LNCaP clone FGC (cell line): ENCODE data around the gene ANAPC15.
A peak's percentile ranks its signal among the peaks of the same experiment; 100 is the strongest.

ENCODE experiments used
- DNase-seq: peaks from one replicate; pipeline ENCODE4 v3.0.0-alpha.2; 2011; ENCODE audit warnings: low read depth
- H3K4me3 ChIP-seq: 2 replicates; pipeline ENCODE4 v1.5.1; 2011; ENCODE audit warnings: mild to moderate bottlenecking, low read depth, low read length, control low read depth
- TF ChIP-seq, protein P1 (sequence below): IDR thresholded peaks from 2 replicates; pipeline ENCODE4 v1.5.1; 2012; ENCODE audit warnings: mild to moderate bottlenecking; ENCODE audit not compliant: control insufficient read depth, insufficient read depth; ENCODE audit errors: extremely low read depth

The ANAPC15 gene

DNA sequence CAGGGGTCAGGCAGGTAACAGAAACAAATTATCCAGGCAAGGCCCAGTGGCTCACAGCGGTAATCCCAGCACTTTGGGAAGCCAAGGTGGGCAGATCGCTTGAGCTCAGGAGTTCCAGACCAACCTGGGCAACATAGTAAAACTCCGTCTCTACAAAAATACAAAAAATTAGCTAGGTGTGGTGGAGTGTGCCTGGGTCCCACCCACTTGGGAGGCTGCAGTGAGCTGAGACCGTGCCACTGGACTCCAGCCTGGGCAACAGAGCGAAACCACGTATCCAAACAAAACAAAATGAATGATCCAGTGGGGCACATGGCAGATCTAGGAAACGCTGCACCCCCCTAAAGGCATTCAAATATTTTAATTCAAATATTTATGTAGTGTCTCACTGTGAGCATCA is 42.0 kb downstream of the ANAPC15 start:
- TF ChIP-seq, protein P1, sequence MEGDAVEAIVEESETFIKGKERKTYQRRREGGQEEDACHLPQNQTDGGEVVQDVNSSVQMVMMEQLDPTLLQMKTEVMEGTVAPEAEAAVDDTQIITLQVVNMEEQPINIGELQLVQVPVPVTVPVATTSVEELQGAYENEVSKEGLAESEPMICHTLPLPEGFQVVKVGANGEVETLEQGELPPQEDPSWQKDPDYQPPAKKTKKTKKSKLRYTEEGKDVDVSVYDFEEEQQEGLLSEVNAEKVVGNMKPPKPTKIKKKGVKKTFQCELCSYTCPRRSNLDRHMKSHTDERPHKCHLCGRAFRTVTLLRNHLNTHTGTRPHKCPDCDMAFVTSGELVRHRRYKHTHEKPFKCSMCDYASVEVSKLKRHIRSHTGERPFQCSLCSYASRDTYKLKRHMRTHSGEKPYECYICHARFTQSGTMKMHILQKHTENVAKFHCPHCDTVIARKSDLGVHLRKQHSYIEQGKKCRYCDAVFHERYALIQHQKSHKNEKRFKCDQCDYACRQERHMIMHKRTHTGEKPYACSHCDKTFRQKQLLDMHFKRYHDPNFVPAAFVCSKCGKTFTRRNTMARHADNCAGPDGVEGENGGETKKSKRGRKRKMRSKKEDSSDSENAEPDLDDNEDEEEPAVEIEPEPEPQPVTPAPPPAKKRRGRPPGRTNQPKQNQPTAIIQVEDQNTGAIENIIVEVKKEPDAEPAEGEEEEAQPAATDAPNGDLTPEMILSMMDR: no peak
- 0 out of 2 replicates have a peak overlapping the region, but pooled peaks have one; percentile 24 for H3K4me3 ChIP-seq
- no peak for DNase-seq

DNA sequence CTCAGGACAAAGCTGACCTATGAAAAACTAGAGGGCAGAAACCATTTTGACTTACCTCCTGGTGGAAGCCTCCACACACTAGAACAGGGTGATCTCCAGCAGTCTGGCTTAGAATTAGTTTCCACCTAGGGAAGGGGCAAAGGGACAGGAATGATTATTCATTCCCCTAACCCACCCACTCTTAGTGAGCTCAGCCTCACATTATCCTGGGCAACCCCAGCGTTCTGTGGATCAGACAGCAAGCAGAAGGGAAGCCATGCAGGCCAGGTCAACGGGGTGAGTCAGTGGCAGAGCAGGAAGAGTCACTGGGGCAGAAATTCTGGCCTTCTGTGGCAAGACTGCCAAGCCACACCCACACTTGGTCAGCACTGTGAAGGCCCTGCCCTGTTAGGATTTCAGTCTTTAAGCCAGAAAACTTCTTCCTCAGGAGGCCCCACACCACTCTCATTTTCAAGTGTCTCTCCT is 42.7 kb downstream of the ANAPC15 start:
- peak; percentile 82 for DNase-seq
- TF ChIP-seq, protein P1: no peak
- peak overlapping the region; percentile 44 for H3K4me3 ChIP-seq

DNA sequence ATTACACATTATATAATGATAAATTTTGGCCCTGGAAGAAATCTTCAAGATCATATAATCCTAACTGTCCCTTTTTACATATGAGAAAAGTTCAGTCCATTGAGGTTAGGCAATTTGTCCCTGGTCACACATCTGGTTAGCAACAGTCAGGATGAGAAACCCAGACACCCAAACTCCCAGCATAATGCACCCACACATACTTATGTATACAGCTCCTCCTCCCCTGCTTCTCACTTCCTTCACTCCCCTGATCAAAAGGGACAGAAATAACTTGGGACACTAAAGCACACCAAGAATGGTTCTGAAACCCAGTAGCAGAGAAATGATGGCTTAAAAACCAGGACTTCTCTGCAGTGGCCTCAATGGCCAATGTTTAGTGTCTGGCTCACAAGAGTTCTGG is 43.3 kb downstream of the ANAPC15 start:
- DNase-seq: no peak
- peak overlapping the region; percentile 44 for H3K4me3 ChIP-seq
- TF ChIP-seq, protein P1: no peak

DNA sequence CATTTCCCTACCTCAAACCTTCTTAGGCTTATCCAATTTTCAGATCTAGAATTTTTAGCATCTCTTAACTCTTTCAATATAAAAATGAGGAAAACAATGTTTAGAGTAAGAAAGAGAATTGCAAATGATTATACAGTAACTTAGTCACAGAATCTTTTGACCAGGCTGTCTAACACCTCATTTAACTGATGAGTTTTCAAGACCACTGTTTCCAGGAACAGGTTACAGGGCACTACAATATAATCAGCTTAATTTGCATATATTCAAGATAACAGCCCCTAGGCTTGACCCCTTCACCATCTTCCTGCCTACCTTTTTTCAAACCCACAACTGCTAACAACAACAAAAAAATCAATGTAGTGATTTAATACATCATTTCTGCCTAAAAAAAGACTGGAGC is 44.8 kb downstream of the ANAPC15 start:
- H3K4me3 ChIP-seq: no peak overlapping the region
- TF ChIP-seq, protein P1: no peak
- DNase-seq: no peak

DNA sequence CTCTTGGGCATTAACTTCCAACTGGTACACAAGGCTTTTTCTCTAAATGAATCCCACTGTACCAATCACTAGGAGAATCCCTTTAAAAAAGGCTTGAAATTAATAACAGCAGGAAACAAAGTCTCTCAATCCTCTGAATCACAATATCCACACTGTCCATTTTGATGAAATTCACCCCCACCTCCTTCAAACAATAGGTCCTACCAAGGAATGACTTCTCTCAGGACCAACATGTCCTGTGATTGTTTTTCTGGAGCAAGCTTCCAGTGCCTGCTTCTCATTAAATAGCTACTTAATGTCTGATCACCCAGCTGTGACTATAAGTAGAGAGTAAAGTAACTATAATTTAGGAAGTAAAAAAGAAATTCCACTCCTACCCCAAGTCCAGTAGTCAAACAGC is 45.2 kb downstream of the ANAPC15 start:
- DNase-seq: no peak
- peak overlapping the region; percentile 28 for H3K4me3 ChIP-seq
- TF ChIP-seq, protein P1: no peak

DNA sequence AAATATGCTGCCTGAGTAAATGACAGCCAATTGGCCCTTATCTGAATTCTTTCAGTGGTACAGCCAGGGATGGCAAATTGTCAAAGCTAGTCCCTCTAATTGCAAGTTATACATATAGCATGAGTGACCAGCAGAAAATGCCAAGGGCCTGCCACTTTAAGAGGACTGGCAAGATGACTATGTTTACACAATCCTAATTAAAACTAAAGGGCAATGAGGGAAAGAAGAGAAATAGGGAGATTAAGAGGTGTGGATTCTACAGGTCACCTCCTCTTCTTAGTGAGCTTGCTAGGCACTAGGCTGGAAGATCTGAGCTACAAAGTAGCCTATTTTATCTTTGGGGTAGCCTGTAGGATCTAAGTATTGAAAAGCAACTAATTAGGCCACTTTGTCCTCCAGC is 45.6 kb downstream of the ANAPC15 start:
- TF ChIP-seq, protein P1: no peak
- H3K4me3 ChIP-seq: peak overlapping the region; percentile 28
- DNase-seq: no peak

DNA sequence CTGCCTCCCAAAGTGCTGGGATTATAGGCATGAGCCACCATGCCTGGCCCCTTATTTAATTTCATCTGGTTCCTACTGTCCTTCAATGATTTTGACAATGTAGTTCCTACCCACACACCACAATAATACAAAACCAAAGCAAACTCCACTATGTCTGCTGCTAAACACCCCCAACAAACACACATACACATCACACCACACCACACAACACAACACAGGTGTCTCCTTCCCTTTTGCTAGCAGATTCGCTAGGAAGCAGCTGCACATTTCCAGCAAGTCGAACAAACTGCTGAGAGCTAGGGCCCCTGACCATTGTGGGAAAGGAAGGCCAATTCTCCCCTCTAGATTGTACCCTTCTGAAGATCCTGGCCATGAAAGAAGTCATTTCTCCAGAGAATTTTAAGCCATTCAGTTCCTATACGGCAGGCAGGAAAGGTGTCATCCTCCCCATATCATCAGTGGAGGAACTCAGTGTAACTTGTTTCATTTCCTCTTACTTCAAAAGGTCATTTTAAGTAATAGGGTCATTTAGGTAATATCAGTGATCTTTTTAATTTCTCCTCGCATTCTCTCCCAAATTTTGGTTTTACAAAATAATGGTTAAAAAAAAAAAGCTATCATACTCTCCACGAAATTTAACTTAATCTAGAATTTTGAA is 50.6 kb downstream of the ANAPC15 start:
- DNase-seq: no peak

More for the DNA sequence above, 50.6 kb downstream of the ANAPC15 start:
- TF ChIP-seq, protein P1: no peak
- no peak overlapping the region for H3K4me3 ChIP-seq
